Measurements from ENCODE around the gene SEC23B. TPM values are rescaled to one million over a fixed set of nuclear protein-coding genes. Genes with fewer than 3 reads are reported as not detected.

SEC23B gene
- total RNA-seq, 1 experiment from 2014 or later = 67.1 TPM

DNA sequence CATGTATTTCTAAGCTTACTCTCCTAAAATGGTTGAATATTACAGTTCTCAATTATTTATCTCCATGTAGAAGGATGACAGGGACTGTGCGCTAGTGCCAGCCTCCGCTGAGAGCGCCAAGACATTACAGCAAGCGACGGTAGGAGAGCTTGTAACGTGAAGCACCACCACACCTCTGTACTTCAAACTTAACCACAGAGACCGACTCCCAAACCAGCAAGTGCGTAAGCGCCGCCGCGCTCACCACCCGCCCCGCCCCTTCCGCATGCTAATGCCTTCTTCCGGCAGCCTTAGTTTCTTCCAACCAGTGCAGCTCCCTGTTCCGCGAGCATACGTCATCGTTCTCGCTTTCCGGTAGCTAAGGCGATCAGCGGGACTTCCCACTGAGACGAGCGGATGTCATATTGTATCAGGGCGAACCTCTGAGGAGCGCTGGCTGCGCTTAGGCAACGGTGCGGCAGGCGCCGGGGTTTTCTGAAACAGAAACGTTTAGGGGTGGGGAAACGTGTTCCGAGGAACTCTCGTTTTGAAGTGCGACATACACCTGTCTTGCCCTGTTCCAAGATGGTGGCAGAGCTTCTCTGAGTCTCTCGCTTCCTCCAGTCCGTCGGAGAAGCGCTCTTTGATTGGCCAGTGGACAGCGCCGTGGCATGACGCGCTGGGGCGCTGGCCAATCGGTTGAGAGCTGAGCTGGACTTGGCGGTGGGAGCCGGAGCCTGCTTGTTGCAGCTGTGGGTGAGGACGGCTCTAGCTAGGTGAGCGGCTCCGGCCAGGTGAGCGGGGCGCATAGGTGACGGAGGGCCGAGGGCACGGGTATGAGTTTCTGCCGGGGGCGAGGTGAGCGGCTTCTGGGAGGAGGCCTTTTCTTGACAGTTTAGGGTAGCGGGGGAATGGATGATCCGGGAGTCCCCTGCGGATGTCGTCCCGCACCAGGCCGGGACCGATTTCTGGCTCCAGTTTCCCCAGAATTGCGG lies at the start of gene SEC23B (continued):
- TF ChIP-seq, protein P1, sequence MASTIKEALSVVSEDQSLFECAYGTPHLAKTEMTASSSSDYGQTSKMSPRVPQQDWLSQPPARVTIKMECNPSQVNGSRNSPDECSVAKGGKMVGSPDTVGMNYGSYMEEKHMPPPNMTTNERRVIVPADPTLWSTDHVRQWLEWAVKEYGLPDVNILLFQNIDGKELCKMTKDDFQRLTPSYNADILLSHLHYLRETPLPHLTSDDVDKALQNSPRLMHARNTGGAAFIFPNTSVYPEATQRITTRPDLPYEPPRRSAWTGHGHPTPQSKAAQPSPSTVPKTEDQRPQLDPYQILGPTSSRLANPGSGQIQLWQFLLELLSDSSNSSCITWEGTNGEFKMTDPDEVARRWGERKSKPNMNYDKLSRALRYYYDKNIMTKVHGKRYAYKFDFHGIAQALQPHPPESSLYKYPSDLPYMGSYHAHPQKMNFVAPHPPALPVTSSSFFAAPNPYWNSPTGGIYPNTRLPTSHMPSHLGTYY (CRISPR knock-in tag; IDR thresholded peaks at IDR 0.05) = no peak
- TF ChIP-seq ZNF317 (CRISPR knock-in tag; IDR thresholded peaks at IDR 0.05; ENCODE audit: borderline replicate concordance, low read depth) (no peak), RORB (CRISPR knock-in tag; IDR thresholded peaks at IDR 0.05) (no peak), ZNF263 (CRISPR knock-in tag; IDR thresholded peaks at IDR 0.05; ENCODE audit: low read depth) (no peak), ZNF121 (CRISPR knock-in tag; IDR thresholded peaks at IDR 0.05) (no peak), NR2C2 (CRISPR knock-in tag; IDR thresholded peaks at IDR 0.05) (no peak), ZNF396 (CRISPR knock-in tag; IDR thresholded peaks at IDR 0.05; ENCODE audit: borderline replicate concordance) (no peak), ZNF232 (CRISPR knock-in tag; IDR thresholded peaks at IDR 0.05) (peak; percentile 22; the same call in 1 of the 2 replicates), CREM (CRISPR knock-in tag; IDR thresholded peaks at IDR 0.05) (peak; percentile 90), FOXK1 (CRISPR knock-in tag; IDR thresholded peaks at IDR 0.05) (peak; percentile 71; the same call in 1 of the 2 replicates), TEAD4 (CRISPR knock-in tag; IDR thresholded peaks at IDR 0.05) (no peak), TP53 (CRISPR knock-in tag; IDR thresholded peaks at IDR 0.05) (no peak), GRHL2 (CRISPR knock-in tag; IDR thresholded peaks at IDR 0.05; ENCODE audit: insufficient replicate concordance, severe bottlenecking) (no peak), OVOL2 (CRISPR knock-in tag; IDR thresholded peaks at IDR 0.05; ENCODE audit: borderline replicate concordance) (no peak), FOXP1 (CRISPR knock-in tag; IDR thresholded peaks at IDR 0.05; ENCODE audit: borderline replicate concordance) (peak; percentile 82; the same call in 1 of the 2 replicates)
- TF ChIP-seq, protein P2, sequence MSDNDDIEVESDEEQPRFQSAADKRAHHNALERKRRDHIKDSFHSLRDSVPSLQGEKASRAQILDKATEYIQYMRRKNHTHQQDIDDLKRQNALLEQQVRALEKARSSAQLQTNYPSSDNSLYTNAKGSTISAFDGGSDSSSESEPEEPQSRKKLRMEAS (CRISPR knock-in tag; IDR thresholded peaks at IDR 0.05) = peak; percentile 86
- TF ChIP-seq, protein P3, sequence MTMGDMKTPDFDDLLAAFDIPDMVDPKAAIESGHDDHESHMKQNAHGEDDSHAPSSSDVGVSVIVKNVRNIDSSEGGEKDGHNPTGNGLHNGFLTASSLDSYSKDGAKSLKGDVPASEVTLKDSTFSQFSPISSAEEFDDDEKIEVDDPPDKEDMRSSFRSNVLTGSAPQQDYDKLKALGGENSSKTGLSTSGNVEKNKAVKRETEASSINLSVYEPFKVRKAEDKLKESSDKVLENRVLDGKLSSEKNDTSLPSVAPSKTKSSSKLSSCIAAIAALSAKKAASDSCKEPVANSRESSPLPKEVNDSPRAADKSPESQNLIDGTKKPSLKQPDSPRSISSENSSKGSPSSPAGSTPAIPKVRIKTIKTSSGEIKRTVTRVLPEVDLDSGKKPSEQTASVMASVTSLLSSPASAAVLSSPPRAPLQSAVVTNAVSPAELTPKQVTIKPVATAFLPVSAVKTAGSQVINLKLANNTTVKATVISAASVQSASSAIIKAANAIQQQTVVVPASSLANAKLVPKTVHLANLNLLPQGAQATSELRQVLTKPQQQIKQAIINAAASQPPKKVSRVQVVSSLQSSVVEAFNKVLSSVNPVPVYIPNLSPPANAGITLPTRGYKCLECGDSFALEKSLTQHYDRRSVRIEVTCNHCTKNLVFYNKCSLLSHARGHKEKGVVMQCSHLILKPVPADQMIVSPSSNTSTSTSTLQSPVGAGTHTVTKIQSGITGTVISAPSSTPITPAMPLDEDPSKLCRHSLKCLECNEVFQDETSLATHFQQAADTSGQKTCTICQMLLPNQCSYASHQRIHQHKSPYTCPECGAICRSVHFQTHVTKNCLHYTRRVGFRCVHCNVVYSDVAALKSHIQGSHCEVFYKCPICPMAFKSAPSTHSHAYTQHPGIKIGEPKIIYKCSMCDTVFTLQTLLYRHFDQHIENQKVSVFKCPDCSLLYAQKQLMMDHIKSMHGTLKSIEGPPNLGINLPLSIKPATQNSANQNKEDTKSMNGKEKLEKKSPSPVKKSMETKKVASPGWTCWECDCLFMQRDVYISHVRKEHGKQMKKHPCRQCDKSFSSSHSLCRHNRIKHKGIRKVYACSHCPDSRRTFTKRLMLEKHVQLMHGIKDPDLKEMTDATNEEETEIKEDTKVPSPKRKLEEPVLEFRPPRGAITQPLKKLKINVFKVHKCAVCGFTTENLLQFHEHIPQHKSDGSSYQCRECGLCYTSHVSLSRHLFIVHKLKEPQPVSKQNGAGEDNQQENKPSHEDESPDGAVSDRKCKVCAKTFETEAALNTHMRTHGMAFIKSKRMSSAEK (CRISPR knock-in tag; IDR thresholded peaks at IDR 0.05; ENCODE audit: borderline replicate concordance) = no peak
- TF ChIP-seq, protein P4, sequence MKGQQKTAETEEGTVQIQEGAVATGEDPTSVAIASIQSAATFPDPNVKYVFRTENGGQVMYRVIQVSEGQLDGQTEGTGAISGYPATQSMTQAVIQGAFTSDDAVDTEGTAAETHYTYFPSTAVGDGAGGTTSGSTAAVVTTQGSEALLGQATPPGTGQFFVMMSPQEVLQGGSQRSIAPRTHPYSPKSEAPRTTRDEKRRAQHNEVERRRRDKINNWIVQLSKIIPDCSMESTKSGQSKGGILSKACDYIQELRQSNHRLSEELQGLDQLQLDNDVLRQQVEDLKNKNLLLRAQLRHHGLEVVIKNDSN (CRISPR knock-in tag; IDR thresholded peaks at IDR 0.05) = no peak; the same call in 1 of the 2 replicates
- TF ChIP-seq, protein P5, sequence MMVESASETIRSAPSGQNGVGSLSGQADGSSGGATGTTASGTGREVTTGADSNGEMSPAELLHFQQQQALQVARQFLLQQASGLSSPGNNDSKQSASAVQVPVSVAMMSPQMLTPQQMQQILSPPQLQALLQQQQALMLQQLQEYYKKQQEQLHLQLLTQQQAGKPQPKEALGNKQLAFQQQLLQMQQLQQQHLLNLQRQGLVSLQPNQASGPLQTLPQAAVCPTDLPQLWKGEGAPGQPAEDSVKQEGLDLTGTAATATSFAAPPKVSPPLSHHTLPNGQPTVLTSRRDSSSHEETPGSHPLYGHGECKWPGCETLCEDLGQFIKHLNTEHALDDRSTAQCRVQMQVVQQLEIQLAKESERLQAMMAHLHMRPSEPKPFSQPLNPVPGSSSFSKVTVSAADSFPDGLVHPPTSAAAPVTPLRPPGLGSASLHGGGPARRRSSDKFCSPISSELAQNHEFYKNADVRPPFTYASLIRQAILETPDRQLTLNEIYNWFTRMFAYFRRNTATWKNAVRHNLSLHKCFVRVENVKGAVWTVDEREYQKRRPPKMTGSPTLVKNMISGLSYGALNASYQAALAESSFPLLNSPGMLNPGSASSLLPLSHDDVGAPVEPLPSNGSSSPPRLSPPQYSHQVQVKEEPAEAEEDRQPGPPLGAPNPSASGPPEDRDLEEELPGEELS (CRISPR knock-in tag; IDR thresholded peaks at IDR 0.05) = peak; percentile 51; the same call in 1 of the 2 replicates
- TF ChIP-seq, protein P6, sequence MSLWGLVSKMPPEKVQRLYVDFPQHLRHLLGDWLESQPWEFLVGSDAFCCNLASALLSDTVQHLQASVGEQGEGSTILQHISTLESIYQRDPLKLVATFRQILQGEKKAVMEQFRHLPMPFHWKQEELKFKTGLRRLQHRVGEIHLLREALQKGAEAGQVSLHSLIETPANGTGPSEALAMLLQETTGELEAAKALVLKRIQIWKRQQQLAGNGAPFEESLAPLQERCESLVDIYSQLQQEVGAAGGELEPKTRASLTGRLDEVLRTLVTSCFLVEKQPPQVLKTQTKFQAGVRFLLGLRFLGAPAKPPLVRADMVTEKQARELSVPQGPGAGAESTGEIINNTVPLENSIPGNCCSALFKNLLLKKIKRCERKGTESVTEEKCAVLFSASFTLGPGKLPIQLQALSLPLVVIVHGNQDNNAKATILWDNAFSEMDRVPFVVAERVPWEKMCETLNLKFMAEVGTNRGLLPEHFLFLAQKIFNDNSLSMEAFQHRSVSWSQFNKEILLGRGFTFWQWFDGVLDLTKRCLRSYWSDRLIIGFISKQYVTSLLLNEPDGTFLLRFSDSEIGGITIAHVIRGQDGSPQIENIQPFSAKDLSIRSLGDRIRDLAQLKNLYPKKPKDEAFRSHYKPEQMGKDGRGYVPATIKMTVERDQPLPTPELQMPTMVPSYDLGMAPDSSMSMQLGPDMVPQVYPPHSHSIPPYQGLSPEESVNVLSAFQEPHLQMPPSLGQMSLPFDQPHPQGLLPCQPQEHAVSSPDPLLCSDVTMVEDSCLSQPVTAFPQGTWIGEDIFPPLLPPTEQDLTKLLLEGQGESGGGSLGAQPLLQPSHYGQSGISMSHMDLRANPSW (CRISPR knock-in tag; conservative IDR thresholded peaks at IDR 0.05; ENCODE audit: low read depth) = no peak
- TF ChIP-seq, protein P7, sequence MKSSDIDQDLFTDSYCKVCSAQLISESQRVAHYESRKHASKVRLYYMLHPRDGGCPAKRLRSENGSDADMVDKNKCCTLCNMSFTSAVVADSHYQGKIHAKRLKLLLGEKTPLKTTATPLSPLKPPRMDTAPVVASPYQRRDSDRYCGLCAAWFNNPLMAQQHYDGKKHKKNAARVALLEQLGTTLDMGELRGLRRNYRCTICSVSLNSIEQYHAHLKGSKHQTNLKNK (CRISPR knock-in tag; IDR thresholded peaks at IDR 0.05) = no peak
- TF ChIP-seq, protein P8, sequence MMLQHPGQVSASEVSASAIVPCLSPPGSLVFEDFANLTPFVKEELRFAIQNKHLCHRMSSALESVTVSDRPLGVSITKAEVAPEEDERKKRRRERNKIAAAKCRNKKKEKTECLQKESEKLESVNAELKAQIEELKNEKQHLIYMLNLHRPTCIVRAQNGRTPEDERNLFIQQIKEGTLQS (CRISPR knock-in tag; conservative IDR thresholded peaks at IDR 0.05) = no peak
- TF ChIP-seq, protein P9, sequence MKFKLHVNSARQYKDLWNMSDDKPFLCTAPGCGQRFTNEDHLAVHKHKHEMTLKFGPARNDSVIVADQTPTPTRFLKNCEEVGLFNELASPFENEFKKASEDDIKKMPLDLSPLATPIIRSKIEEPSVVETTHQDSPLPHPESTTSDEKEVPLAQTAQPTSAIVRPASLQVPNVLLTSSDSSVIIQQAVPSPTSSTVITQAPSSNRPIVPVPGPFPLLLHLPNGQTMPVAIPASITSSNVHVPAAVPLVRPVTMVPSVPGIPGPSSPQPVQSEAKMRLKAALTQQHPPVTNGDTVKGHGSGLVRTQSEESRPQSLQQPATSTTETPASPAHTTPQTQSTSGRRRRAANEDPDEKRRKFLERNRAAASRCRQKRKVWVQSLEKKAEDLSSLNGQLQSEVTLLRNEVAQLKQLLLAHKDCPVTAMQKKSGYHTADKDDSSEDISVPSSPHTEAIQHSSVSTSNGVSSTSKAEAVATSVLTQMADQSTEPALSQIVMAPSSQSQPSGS (CRISPR knock-in tag; IDR thresholded peaks at IDR 0.05; ENCODE audit: borderline replicate concordance, low read depth) = no peak

Measured in WTC11 (cell line).